ENCODE measurements around the gene PTPN9.

Gene PTPN9

GRCh38 chr15:75620058-75620820 is 41.1 kb upstream of the PTPN9 start:
- Histone ChIP-seq H3K4me3 (ENCODE audit: low read depth in 1 of 2, low read length in 1 of 2) (no peak overlapping the region), H3K36me3 (peaks cover 23% of the 10 kb centered on the region), H3K27me3 (no peaks in the 10 kb centered on the region), H3K27ac (peak overlapping the region; percentile 71), H3K9me3 (no peaks in the 10 kb centered on the region), H3K4me1 (ENCODE audit: control insufficient read depth in 1 of 2, insufficient read depth in 1 of 2, low read depth in 1 of 2, low read length in 1 of 2) (peaks cover 18 to 19% of the 10 kb centered on the region in 2 experiments)
- no peak for TF ChIP-seq CTCF (IDR thresholded peaks at IDR 0.05)

- no peak overlapping the region for H3K4me3 ChIP-seq (ENCODE audit: low read depth in 1 of 2, low read length in 1 of 2)
- no peak overlapping the region for H3K27ac ChIP-seq
- H3K36me3 ChIP-seq, result peaks cover 36% of the 10 kb centered on the region
- TF ChIP-seq CTCF (IDR thresholded peaks at IDR 0.05), result no peak
- H3K27me3 ChIP-seq, result no peaks in the 10 kb centered on the region
- no peaks in the 10 kb centered on the region for H3K9me3 ChIP-seq
- H3K4me1 ChIP-seq (ENCODE audit: control insufficient read depth in 1 of 2, insufficient read depth in 1 of 2, low read depth in 1 of 2, low read length in 1 of 2), result peaks cover 18 to 19% of the 10 kb centered on the region in 2 experiments
Observed at GRCh38 chr15:75616766-75617165, 37.7 kb upstream of the PTPN9 start.

DNA sequence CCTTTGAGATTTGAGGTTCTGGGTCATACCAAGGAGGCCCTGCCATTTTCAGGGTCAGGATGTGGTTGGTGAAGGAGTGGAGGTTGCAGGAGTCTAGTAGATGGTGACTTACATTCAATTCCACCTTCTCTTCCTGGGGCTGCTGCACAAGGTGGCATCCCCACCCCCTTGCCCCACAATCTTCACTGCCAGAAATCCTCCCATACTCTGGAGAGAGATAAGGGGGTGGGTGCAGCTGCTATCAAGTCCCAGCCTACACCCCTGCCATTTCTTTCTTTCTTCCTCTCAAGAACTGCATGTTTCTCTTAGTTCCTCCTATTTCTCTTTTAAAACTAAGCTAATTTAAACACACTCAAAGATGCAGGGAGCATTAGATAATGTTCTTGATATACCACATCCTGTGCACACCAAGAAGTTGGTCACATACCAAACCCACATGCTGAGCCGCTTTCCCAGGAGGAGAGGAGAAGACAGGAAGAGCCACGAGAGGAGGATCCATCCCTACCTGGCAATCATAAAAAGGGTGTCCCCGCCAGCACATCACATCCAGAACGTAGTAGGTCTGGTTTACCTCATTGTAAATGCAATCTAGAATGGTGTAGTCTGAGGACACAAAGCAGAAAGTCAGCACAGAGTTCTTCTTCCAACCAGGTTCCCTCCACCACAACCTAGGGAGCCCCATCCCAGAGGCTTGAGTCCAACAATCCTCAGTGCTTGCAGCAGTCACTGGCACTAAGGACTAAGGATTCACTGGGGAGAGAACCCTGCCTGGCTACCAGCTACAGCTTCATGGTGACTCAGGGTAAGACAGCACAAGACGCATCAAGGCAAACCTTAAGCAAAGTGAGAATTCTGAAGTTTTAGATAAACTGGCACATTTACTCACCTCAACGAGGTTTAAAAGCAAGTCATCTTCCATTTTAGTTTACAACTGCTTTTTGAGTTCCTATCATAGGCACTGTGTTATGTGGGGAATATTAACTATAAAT is 27.9 kb upstream of the PTPN9 start:
- H3K27ac ChIP-seq, result no peak overlapping the region
- TF ChIP-seq CTCF (IDR thresholded peaks at IDR 0.05), result no peak

DNA sequence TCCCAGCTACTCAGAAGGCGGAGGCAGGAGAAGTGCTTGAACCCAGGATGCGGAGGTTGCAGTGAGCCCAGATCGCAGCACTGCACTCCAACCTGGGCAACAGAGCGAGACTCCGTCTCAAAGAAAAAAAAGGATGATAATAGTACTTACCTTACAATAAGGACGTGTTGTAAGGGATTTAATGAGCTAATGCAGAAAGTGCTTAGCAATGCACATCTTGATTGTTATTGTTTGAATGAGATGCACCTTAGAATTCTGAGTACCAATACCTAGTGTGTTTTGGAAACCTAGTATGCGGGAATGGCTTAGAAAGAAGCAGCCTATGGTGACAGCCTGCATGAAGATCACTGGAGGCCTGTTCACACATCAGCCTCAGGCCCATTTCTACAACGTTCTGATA is 26.9 kb upstream of the PTPN9 start:
- H3K36me3 ChIP-seq, result peaks cover 54% of the 10 kb centered on the region
- H3K27ac ChIP-seq, result no peak overlapping the region
- TF ChIP-seq CTCF (IDR thresholded peaks at IDR 0.05), result no peak
- no peaks in the 10 kb centered on the region for H3K4me1 ChIP-seq (ENCODE audit: control insufficient read depth in 1 of 2, insufficient read depth in 1 of 2, low read depth in 1 of 2, low read length in 1 of 2)
- no peaks in the 10 kb centered on the region for H3K27me3 ChIP-seq
- H3K9me3 ChIP-seq, result no peaks in the 10 kb centered on the region
- H3K4me3 ChIP-seq (ENCODE audit: low read depth in 1 of 2, low read length in 1 of 2), result no peak overlapping the region

More for the DNA sequence above, 27.9 kb upstream of the PTPN9 start:
- Histone ChIP-seq H3K4me3 (ENCODE audit: low read depth in 1 of 2, low read length in 1 of 2) (no peak overlapping the region), H3K27me3 (no peaks in the 10 kb centered on the region), H3K4me1 (ENCODE audit: control insufficient read depth in 1 of 2, insufficient read depth in 1 of 2, low read depth in 1 of 2, low read length in 1 of 2) (no peaks in the 10 kb centered on the region), H3K9me3 (no peaks in the 10 kb centered on the region), H3K36me3 (peaks cover 51% of the 10 kb centered on the region)

DNA sequence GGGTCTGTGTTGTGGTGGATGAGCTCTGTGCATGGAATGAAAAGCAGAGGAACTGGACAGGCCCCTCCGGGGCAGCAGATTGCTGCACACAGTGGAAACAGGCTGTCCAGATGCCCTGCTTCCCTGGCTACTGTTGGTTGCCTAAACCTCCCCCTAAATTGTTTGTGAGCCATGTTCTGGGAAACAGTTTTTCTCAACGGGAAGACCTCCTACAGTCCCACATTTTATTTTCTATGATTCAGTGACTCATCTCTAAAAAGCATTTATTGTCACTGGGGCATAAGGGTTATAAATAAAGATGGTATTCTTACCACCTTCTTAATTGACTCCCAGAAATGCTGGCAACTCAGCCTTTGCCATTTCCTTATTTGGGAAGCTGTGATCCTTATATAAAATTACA is 20.3 kb upstream of the PTPN9 start:
- Histone ChIP-seq H3K9me3 (no peaks in the 10 kb centered on the region), H3K27ac (no peak overlapping the region), H3K4me3 (ENCODE audit: low read depth in 1 of 2, low read length in 1 of 2) (no peak overlapping the region), H3K36me3 (peaks cover 54% of the 10 kb centered on the region), H3K4me1 (ENCODE audit: control insufficient read depth in 1 of 2, insufficient read depth in 1 of 2, low read depth in 1 of 2, low read length in 1 of 2) (no peaks in the 10 kb centered on the region), H3K27me3 (no peaks in the 10 kb centered on the region)
- no peak for TF ChIP-seq CTCF (IDR thresholded peaks at IDR 0.05)
